SK-N-SH treated with all-trans-retinoic acid at 6 μM for 48 hours (cell line): Measurements from ENCODE around the gene COL4A2.
"Not testable (repeated sequence)": the region's sequence is repeated elsewhere in the genome, so short reads cannot be mapped to it uniquely, and the experiment has no call there.

Experiments
- ATAC-seq: fragments of 200-7000 bp; cut with Tn5 transposase; 3 replicates; pipeline ENCODE4 v1.9.1; 2020; ENCODE audit warnings: mild to moderate bottlenecking, moderate library complexity
- BACH2 ChIP-seq: fragments of 250-450 bp; sonication (Bioruptor Pico); IDR thresholded peaks from 2 replicates; pipeline ENCODE4 v1.9.0; 2021; ENCODE audit warnings: mild to moderate bottlenecking, borderline replicate concordance
- GLIS3 ChIP-seq: fragments of 250-450 bp; sonication (Bioruptor Pico); IDR thresholded peaks from 2 replicates; pipeline ENCODE4 v1.5.0; 2020; ENCODE audit warnings: mild to moderate bottlenecking, moderate library complexity
- ISL1 ChIP-seq: fragments of 250-450 bp; sonication (Bioruptor Pico); IDR thresholded peaks from 2 replicates; pipeline ENCODE4 v2.1.2; 2022; ENCODE audit warnings: mild to moderate bottlenecking, moderate library complexity
- OSR1 ChIP-seq: fragments of 250-450 bp; sonication (Bioruptor Pico); IDR thresholded peaks from 2 replicates; pipeline ENCODE4 v1.8.0; 2022; ENCODE audit warnings: moderate library complexity, mild to moderate bottlenecking, inconsistent platforms
- PPARA ChIP-seq: fragments of 250-450 bp; sonication (Bioruptor Pico); IDR thresholded peaks from 2 replicates; pipeline ENCODE4 v1.5.0; 2020; ENCODE audit warnings: mild to moderate bottlenecking, borderline replicate concordance
- RARB ChIP-seq: fragments of 250-450 bp; sonication (Bioruptor Pico); IDR thresholded peaks from 2 replicates; pipeline ENCODE4 v1.8.0; 2021; ENCODE audit warnings: mild to moderate bottlenecking, moderate library complexity
- SNAI2 ChIP-seq: fragments of 250-450 bp; sonication (Bioruptor Pico); IDR thresholded peaks from 2 replicates; pipeline ENCODE4 v1.5.0; 2020; ENCODE audit warnings: mild to moderate bottlenecking, moderate library complexity
- TCF4 ChIP-seq: fragments of 250-450 bp; sonication (Bioruptor Pico); IDR thresholded peaks from 2 replicates; pipeline ENCODE4 v1.8.0; 2021; ENCODE audit warnings: mild to moderate bottlenecking, moderate library complexity, borderline replicate concordance
- TOX ChIP-seq: fragments of 250-450 bp; sonication (Bioruptor Pico); IDR thresholded peaks from 2 replicates; pipeline ENCODE4 v1.8.0; 2021; ENCODE audit warnings: mild to moderate bottlenecking, moderate library complexity, borderline replicate concordance
- ZC3H10 ChIP-seq: fragments of 250-450 bp; sonication (Bioruptor Pico); IDR thresholded peaks from 2 replicates; pipeline ENCODE4 v1.5.1; 2021; ENCODE audit warnings: mild to moderate bottlenecking, moderate library complexity
- ZFP3 ChIP-seq: fragments of 250-450 bp; sonication (Bioruptor Pico); IDR thresholded peaks from 2 replicates; pipeline ENCODE4 v1.5.0; 2020; ENCODE audit warnings: mild to moderate bottlenecking, moderate library complexity
- ZFP30 ChIP-seq: fragments of 450-650 bp; formaldehyde crosslinking; IDR thresholded peaks from 2 replicates; pipeline ENCODE4 v1.5.0; 2022; ENCODE audit warnings: mild to moderate bottlenecking, moderate library complexity
- ZNF70 ChIP-seq: fragments of 450-650 bp; formaldehyde crosslinking; IDR thresholded peaks from 2 replicates; pipeline ENCODE4 v1.5.0; 2020; ENCODE audit warnings: mild to moderate bottlenecking, moderate library complexity
- ZNF8 ChIP-seq: fragments of 450-650 bp; formaldehyde crosslinking; IDR thresholded peaks from 2 replicates; pipeline ENCODE4 v1.5.0; 2020; ENCODE audit warnings: mild to moderate bottlenecking, moderate library complexity
- TF ChIP-seq, protein P1 (sequence below): fragments of 250-450 bp; sonication (Bioruptor Pico); IDR thresholded peaks from 2 replicates; pipeline ENCODE4 v1.5.1; 2020; ENCODE audit warnings: low read depth, mild to moderate bottlenecking, moderate library complexity
- TF ChIP-seq, protein P2 (sequence below): fragments of 250-450 bp; sonication (Bioruptor Pico); IDR thresholded peaks from 2 replicates; pipeline ENCODE4 v1.8.0; 2020; ENCODE audit warnings: mild to moderate bottlenecking, moderate library complexity, borderline replicate concordance
- TF ChIP-seq, protein P3 (sequence below): fragments of 250-450 bp; sonication (Bioruptor Pico); IDR thresholded peaks from 2 replicates; pipeline ENCODE4 v1.5.0; 2020; ENCODE audit warnings: mild to moderate bottlenecking, moderate library complexity

The COL4A2 gene

DNA sequence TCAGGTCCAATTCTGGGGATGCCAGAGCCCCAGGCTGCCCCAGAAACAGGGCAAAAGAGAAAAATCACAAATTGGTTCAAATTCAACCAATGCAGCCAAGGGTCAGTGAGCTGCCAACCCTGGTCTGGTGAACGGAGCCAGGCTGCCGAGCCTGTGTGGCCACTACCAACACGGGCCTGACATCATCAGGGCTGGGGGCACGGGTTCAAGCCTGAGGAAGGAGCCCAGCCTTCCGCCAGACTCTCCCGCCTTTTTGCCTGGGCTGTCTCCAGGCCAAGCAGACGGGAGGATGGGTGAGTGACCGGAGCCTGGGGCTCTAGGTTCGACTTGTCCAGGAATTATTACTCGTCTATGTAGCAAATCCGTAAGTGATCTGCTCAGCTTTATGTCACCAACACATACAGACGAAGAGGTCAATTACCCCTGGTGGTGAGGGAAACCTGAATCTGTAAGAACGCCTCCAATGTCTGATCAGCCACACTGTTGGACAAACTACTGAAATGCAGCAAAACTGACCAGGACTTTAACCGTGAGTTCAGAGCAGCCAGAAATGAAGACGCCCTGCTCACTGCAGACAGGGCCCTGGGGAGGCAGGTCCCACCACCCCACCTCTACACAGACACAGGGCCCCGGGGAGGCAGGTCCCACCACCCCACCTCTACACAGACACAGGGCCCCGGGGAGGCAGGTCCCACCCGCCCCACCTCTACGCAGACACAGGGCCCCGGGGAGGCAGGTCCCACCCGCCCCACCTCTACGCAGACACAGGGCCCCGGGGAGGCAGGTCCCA lies 222.6 kb downstream of the COL4A2 start:
- ATAC-seq, result no peak
- TF ChIP-seq TCF4 (CRISPR knock-in tag) (no peak), ZFP30 (no peak), ZFP3 (CRISPR knock-in tag) (no peak), TOX (no peak), ISL1 (CRISPR knock-in tag) (no peak), PPARA (CRISPR knock-in tag) (no peak), ZC3H10 (CRISPR knock-in tag) (no peak), OSR1 (CRISPR knock-in tag) (no peak), SNAI2 (no peak), ZNF8 (CRISPR knock-in tag) (no peak), GLIS3 (CRISPR knock-in tag) (no peak)
- TF ChIP-seq, protein P1, sequence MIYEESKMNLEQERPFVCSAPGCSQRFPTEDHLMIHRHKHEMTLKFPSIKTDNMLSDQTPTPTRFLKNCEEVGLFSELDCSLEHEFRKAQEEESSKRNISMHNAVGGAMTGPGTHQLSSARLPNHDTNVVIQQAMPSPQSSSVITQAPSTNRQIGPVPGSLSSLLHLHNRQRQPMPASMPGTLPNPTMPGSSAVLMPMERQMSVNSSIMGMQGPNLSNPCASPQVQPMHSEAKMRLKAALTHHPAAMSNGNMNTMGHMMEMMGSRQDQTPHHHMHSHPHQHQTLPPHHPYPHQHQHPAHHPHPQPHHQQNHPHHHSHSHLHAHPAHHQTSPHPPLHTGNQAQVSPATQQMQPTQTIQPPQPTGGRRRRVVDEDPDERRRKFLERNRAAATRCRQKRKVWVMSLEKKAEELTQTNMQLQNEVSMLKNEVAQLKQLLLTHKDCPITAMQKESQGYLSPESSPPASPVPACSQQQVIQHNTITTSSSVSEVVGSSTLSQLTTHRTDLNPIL (CRISPR knock-in tag), result no peak
- TF ChIP-seq, protein P2, sequence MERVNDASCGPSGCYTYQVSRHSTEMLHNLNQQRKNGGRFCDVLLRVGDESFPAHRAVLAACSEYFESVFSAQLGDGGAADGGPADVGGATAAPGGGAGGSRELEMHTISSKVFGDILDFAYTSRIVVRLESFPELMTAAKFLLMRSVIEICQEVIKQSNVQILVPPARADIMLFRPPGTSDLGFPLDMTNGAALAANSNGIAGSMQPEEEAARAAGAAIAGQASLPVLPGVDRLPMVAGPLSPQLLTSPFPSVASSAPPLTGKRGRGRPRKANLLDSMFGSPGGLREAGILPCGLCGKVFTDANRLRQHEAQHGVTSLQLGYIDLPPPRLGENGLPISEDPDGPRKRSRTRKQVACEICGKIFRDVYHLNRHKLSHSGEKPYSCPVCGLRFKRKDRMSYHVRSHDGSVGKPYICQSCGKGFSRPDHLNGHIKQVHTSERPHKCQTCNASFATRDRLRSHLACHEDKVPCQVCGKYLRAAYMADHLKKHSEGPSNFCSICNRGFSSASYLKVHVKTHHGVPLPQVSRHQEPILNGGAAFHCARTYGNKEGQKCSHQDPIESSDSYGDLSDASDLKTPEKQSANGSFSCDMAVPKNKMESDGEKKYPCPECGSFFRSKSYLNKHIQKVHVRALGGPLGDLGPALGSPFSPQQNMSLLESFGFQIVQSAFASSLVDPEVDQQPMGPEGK, result no peak

DNA sequence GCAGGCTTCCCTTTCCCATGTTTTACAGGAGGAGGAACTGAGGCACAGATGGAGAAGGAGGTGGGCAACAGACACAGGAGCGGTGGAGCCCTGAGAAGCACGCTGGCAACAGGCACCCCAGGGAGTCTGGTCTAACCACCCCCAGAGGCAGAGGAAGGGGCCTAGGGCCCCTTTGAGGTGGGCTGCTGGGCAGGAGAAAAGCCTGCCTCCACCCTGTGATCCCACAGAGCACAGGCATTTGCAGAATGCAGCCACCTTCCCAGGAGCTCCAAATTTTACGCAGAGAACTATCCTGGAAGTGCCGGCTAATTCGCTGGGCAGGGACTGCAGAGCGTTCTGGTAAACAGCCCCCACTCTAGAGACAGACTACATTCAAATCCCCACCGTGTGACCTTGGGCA lies 224.0 kb downstream of the COL4A2 start:
- no peak for TF ChIP-seq BACH2 (CRISPR knock-in tag)
- TF ChIP-seq, protein P1 (CRISPR knock-in tag), result no peak
- TF ChIP-seq ZNF8 (CRISPR knock-in tag), result no peak
- TF ChIP-seq, protein P3, sequence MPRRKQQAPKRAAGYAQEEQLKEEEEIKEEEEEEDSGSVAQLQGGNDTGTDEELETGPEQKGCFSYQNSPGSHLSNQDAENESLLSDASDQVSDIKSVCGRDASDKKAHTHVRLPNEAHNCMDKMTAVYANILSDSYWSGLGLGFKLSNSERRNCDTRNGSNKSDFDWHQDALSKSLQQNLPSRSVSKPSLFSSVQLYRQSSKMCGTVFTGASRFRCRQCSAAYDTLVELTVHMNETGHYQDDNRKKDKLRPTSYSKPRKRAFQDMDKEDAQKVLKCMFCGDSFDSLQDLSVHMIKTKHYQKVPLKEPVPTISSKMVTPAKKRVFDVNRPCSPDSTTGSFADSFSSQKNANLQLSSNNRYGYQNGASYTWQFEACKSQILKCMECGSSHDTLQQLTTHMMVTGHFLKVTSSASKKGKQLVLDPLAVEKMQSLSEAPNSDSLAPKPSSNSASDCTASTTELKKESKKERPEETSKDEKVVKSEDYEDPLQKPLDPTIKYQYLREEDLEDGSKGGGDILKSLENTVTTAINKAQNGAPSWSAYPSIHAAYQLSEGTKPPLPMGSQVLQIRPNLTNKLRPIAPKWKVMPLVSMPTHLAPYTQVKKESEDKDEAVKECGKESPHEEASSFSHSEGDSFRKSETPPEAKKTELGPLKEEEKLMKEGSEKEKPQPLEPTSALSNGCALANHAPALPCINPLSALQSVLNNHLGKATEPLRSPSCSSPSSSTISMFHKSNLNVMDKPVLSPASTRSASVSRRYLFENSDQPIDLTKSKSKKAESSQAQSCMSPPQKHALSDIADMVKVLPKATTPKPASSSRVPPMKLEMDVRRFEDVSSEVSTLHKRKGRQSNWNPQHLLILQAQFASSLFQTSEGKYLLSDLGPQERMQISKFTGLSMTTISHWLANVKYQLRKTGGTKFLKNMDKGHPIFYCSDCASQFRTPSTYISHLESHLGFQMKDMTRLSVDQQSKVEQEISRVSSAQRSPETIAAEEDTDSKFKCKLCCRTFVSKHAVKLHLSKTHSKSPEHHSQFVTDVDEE, result no peak
- TF ChIP-seq RARB, result no peak
- TF ChIP-seq, protein P2, result no peak
- TF ChIP-seq, all 23 proteins: peak for 0
- no peak for ATAC-seq

DNA sequence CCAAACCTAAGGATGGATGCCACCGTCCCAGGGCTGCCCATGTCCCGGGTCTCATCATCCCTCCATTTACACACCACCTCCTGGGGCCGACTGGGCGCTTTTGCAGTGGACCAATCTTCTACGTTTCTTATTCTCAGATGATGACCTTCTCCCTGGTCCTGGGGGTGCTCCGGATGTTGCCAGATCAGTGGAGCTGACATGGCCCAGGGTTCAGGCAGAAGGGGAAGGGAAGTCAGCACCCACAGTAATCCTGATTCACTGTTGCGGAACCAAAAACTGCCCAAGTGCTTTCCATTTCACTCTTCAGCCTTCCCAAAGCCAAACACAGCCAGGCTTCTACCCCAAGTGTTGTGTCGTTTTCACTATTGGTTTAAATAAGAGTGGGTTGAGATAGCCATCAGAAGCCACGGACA lies 224.6 kb downstream of the COL4A2 start:
- TF ChIP-seq ZFP3 (CRISPR knock-in tag), result no peak
- TF ChIP-seq ZNF70 (CRISPR knock-in tag), result no peak
- TF ChIP-seq ZNF8 (CRISPR knock-in tag), result no peak
- no peak for TF ChIP-seq TOX
- TF ChIP-seq, all 23 proteins: peak for 0
- no peak for ATAC-seq

DNA sequence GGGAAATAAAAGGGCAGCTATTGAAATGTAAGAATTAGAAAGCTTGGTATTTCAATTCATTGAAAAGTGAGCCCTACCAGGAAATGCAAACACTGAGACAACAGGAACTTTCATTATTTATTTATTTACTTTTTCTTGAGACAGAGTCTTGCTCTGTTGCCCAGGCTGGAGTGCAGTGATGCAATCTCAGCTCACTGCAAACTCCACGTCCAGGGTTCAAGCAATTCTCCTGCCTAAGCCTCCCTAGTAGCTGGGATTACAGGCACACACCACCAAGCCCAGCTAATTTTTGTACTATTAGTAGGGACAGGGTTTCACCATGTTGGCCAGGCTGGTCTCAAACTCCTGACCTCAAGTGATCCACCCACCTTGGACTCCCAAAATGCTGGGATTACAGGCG lies 225.2 kb downstream of the COL4A2 start:
- not testable (repeated sequence) for ATAC-seq
